SH-SY5Y (cell line): ENCODE results near the gene HLA-F.

Experiments
- GATA2 ChIP-seq: IDR thresholded peaks from 2 replicates; pipeline ENCODE4 v1.6.1; 2011; ENCODE audit warnings: mild to moderate bottlenecking, low read depth, low read length
- GATA3 ChIP-seq: IDR thresholded peaks from 2 replicates; pipeline ENCODE4 v1.6.1; 2011; ENCODE audit warnings: low read depth, mild to moderate bottlenecking, low read length, moderate library complexity

- TF ChIP-seq GATA3 (no peak), GATA2 (no peak)
These were observed 49.2 kb upstream of the HLA-F start for GRCh38 chr6:29674008-29674407.
